NCI-H524 (cell line): ENCODE data around the gene IFNA2.
"Not testable (repeated sequence)": the region's sequence is repeated elsewhere in the genome, so short reads cannot be mapped to it uniquely, and the experiment has no call there.

Experiments used
- DNase-seq, 2 experiments: peaks; one replicate each; lab custom pipeline; 2025; lab: John Stamatoyannopoulos, UW

IFNA2 gene

GRCh38 chr9:21385131-21385670 lies at the start of gene IFNA2:
IFNA2 (minus strand) TSS chr9:21385398; CDS start chr9:21385329, 69 bp downstream.
- no peak for DNase-seq

DNA sequence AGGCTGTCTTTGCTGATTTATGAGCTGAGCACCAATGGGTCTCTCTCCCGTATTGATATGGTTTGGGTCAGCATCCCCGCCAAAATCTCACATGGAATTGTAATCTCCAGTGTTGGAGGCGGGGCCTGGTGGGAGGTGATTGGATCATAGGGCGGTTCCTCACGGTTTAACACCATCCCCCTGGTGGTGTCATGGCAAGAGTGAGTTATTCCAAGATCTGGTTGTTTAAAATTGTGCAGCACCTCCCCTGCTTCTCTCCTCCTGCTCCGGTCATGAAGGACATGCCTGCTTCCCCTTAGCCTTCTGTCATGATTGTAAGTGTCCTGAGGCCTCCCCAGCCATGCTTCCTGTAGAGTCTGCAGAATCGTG lies 49.8 kb upstream of the IFNA2 start:
- not testable (repeated sequence) for DNase-seq

DNA sequence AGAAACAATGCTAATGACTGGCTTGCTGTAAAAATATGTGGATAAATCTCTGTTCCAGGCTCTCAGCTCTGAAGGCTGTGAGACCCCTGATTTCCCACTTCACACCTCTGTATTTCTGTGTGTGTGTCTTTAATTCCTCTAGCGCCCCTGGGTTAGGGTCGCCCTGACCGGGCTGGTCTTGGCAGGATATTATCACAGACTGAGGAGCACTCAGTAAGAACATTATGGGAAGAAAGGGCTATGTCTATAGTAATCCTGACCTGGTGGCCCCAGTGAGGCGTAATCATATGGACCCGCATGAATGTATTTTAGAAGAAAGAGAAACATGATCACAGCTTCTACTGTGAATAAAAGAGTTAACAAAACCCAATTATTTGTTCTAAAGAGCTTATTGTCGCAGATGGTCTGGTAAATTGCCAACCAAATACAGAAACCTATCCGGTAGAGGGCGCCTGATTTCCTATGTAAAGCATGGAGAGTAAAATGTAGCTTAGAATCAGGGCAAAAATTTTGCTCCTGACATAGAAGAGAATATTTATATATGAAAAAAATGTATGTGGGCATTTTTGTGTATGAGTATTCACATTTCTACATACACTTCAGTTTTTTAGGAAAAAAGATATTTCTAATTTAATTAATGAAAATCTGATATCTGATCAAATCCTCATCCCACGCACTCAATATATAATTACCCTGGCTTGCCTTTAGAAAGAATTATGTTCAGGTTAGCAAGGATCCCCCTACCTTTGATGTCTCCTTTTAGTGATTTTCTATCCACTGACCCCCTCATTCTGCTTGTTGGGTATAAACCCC lies 49.2 kb upstream of the IFNA2 start:
- peak; percentile 55 to 76 for DNase-seq

GRCh38 chr9:21432672-21433425 lies 47.7 kb upstream of the IFNA2 start:
- DNase-seq: no peak

GRCh38 chr9:21429191-21429590 lies 44.0 kb upstream of the IFNA2 start:
- no peak for DNase-seq

GRCh38 chr9:21428235-21428634 lies 43.0 kb upstream of the IFNA2 start:
- DNase-seq: no peak

GRCh38 chr9:21415493-21416267 lies 30.5 kb upstream of the IFNA2 start:
- peak; percentile 95 to 97 for DNase-seq

- no peak for DNase-seq
These were observed 29.2 kb upstream of the IFNA2 start for GRCh38 chr9:21414220-21414940.

GRCh38 chr9:21413624-21414023 lies 28.4 kb upstream of the IFNA2 start:
- no peak for DNase-seq

DNA sequence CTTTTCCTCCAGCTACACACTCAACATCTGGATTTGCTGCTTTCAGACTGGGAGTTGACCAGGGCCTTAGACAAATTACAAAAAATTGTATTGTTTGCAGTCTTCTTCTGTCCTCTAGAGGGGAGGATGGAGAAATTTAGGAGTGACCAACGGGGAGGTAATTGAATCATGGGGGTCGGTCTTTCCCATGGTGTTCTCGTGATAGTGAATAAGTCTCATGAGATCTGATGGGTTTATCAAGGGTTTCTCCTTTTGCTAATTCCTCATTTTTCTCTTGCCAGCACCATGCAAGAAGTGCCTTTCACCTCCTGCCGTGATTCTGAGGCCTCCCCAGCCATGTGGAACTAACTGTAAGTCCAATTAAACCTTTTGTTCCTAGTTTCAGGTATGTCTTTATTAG lies 28.0 kb upstream of the IFNA2 start:
- no peak for DNase-seq

- no peak for DNase-seq
These were observed 26.9 kb upstream of the IFNA2 start for GRCh38 chr9:21412107-21412506.

GRCh38 chr9:21408817-21409216 lies 23.6 kb upstream of the IFNA2 start, which contains the start of gene IFNA8:
IFNA8 (plus strand) TSS chr9:21409117; CDS start chr9:21409177, 60 bp downstream.
- DNase-seq: no peak

GRCh38 chr9:21404146-21404545 lies 18.9 kb upstream of the IFNA2 start:
- no peak for DNase-seq

GRCh38 chr9:21402386-21403251 lies 17.4 kb upstream of the IFNA2 start:
- no peak for DNase-seq

DNA sequence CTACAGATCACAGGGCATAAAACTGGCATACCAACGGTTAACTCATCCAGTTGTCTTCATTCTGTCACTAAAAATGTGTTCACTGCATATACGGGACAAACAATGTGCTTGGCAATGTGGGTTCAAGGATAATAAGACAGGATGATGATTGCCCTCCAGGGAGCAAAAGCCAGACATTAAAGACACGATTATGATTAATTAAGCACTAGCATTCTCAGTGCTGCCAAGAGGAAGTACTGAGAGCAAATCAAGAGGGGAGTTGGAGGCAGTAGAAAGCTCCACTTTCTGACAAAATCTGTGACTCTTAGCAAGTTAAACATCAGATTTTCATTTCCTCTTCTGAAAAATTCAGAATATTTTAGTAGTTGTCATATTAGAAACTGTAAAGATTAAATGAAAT lies 14.8 kb upstream of the IFNA2 start:
- no peak for DNase-seq

- no peak for DNase-seq
These were observed 13.8 kb upstream of the IFNA2 start for GRCh38 chr9:21398955-21399489.

DNA sequence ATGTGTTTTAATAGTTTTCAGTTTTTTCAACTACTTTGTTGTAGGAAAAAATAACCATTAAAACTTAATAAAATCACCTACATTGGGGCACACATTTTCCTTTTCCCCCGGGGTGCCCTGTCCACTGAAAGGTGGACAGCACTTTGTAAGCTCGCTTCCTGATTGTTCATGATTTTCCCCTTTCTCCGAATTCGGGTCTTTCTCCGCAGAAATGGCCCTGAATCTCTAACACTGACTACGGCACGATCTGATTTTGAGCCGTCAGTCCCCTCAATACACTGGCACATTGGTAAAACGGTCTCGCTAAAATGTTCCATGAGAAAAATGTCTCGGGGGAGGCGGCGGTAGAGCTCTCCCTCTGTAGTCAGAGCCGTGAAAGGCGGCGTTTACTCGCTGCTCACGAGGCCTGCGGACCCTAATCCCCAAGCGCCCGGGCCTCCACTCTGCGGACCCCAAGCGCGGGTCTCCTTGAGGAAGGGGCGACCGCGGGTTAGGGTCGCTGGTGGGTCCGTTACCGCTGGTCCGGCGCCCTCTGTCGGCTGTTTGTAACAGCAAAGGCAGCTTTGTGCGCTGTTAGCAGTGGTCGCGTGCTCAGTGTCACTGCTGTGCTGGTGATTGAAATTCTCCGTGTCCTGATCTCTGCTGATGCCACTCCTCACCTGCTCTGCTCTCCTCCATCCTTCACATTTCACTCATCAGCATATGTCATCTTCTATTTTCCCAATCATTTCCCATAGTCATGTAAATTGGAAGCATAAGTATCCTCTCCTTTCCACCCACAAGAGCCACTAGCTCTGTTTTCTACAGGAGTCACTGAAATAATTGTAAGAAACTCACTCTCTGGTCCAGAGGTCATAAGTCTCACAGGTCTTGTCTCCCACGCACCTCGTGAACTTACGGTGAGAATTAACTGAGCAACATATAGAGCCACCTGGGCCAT lies 10.8 kb upstream of the IFNA2 start:
- peak; percentile 68 to 71 for DNase-seq

GRCh38 chr9:21392270-21392669 lies 7.1 kb upstream of the IFNA2 start:
- no peak for DNase-seq

DNA sequence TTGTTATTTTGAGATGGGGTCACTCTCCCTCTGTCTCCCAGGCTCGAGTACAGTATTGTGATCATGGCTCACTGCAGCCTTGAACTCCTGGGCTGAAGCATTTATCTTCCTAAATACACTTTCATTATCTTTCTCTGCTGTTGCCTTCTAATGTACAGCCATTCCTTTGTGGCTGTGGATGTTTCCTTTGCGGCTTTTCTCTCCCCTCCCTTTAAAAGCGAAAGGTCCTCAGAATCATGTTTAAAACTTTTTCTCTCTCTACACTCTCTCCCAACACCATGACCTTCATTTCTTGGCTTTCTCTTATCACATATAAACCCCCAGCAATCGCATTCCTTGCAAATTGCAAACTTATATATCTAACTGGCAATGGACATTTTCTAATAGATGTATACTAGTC lies 1.6 kb downstream of the IFNA2 start:
- DNase-seq: no peak
